Ectodermal cell (in vitro differentiated cells): ENCODE data around the gene CCDC12.

ENCODE experiments used
- H3K27ac ChIP-seq: 2 replicates; pipeline ENCODE4 v1.7.0; 2013; ENCODE audit warnings: mild to moderate bottlenecking, low read depth, low read length; ENCODE audit not compliant: insufficient read depth, poor library complexity, severe bottlenecking
- H3K27me3 ChIP-seq: 2 replicates; pipeline ENCODE4 v1.7.0; 2013; ENCODE audit warnings: mild to moderate bottlenecking, low read length; ENCODE audit not compliant: insufficient read depth, control insufficient read depth, poor library complexity, severe bottlenecking
- H3K36me3 ChIP-seq: one replicate; pipeline ENCODE4 v1.7.0; 2013; ENCODE audit warnings: low read length; ENCODE audit not compliant: control insufficient read depth, insufficient read depth
- H3K4me1 ChIP-seq: one replicate; pipeline ENCODE4 v1.7.0; 2013; ENCODE audit warnings: low read length; ENCODE audit not compliant: control insufficient read depth, insufficient read depth
- H3K4me3 ChIP-seq: 2 replicates; pipeline ENCODE4 v1.7.0; 2013; ENCODE audit warnings: low read depth, low read length, control low read depth; ENCODE audit not compliant: insufficient read depth
- H3K9me3 ChIP-seq: 2 replicates; pipeline ENCODE4 v1.7.0; 2013; ENCODE audit warnings: mild to moderate bottlenecking, low read length, moderate library complexity; ENCODE audit not compliant: control insufficient read depth
- WGBS, 2 experiments: methylation state at CpG; one replicate each; pipeline ENCODE4 v1.1.7; 2013; ENCODE audit warnings: missing lambda C conversion rate in 2 of 2; 5-methylcytosine and 5-hydroxymethylcytosine counted together

CCDC12 gene

GRCh38 chr3:47015151-47015550 lies 38.6 kb upstream of the CCDC12 start:
- no peak overlapping the region for H3K4me3 ChIP-seq
- H3K4me1 ChIP-seq = no peaks in the 10 kb centered on the region
- H3K27me3 ChIP-seq = no peaks in the 10 kb centered on the region
- H3K27ac ChIP-seq = no peak overlapping the region
- H3K36me3 ChIP-seq = no peaks in the 10 kb centered on the region
- H3K9me3 ChIP-seq = no peaks in the 10 kb centered on the region

GRCh38 chr3:47014036-47014435 lies 37.5 kb upstream of the CCDC12 start:
- Histone ChIP-seq H3K4me1 (no peaks in the 10 kb centered on the region), H3K9me3 (no peaks in the 10 kb centered on the region), H3K4me3 (no peak overlapping the region), H3K36me3 (no peaks in the 10 kb centered on the region), H3K27me3 (no peaks in the 10 kb centered on the region), H3K27ac (no peak overlapping the region)

GRCh38 chr3:47013231-47013630 lies 36.7 kb upstream of the CCDC12 start:
- H3K4me3 ChIP-seq = no peak overlapping the region
- H3K36me3 ChIP-seq = no peaks in the 10 kb centered on the region
- WGBS, 2 experiments = 94 to 98% methylated on average over 2 to 3 of the region's 3 CpGs
- H3K27me3 ChIP-seq = no peaks in the 10 kb centered on the region
- H3K4me1 ChIP-seq = no peaks in the 10 kb centered on the region
- H3K9me3 ChIP-seq = no peaks in the 10 kb centered on the region
- no peak overlapping the region for H3K27ac ChIP-seq

DNA sequence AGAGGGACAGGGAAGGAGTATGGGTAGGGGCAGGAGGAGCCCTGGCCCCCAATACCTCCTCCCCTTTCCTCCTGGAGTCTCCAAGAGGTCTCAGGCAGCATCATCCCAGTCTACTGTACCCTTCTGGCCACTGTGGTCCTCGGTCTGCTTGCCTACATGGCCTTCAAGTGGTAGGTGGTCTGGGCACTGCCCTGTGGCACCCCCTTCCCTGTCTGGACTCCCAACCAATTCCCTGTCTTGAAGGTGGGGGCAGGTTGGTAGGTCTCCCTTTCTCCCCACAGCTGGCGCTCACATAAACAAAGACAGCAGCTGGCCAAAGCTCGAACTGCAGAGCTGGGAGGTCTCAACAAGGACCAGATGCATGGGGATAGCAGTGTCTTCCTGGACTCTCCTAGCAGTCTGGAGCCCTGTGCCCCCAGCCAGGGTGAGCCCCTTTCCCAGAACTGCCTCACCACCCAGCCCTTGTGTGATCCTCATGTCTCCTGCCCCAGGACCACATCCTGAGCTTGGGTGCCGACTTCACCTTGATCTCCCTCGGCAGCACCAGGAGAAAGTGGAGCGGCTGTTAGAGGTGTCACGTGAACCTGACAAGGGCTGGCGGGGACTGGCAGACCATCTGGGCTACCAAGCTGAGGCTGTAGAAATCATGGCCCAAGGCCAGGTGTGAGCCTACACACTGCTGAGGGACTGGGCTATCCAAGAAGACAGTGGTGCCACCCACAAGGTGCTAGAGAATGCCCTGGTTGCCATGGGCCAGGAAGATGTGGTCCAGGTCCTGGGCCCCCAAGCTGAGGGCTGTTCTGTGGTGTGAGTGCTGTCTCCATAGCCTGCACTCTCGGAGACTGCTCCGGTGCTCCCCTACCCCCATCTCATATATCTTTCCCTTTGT lies 36.0 kb upstream of the CCDC12 start:
- H3K4me3 ChIP-seq = no peak overlapping the region
- no peaks in the 10 kb centered on the region for H3K27me3 ChIP-seq
- no peak overlapping the region for H3K27ac ChIP-seq
- H3K4me1 ChIP-seq = no peaks in the 10 kb centered on the region
- H3K36me3 ChIP-seq = no peaks in the 10 kb centered on the region
- 93 to 95% methylated on average over 10 of the region's 10 CpGs for WGBS, 2 experiments
- H3K9me3 ChIP-seq = no peaks in the 10 kb centered on the region

DNA sequence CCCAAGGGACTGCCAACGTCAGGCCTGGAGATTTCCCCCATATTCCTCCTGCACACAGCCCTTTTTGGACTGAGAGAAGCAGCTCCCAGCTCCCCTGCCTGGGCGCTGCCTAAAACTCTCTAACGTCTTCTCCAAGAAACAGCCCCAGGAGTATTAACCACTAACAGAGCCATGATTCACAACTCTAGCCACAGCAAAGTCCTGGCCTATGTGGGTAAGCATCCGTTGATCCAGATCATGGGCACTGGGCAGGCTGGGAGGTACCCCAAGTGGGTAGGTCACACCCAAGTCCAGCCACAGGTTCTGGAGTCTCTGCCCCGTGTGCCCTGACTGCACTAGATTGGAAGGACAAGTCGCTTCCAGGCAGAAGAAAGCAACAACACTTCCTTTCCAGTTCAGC lies 34.8 kb upstream of the CCDC12 start:
- no peaks in the 10 kb centered on the region for H3K4me1 ChIP-seq
- no peaks in the 10 kb centered on the region for H3K36me3 ChIP-seq
- H3K27me3 ChIP-seq = no peaks in the 10 kb centered on the region
- 91 to 95% methylated on average over 6 of the region's 6 CpGs for WGBS, 2 experiments
- H3K9me3 ChIP-seq = no peaks in the 10 kb centered on the region
- no peak overlapping the region for H3K4me3 ChIP-seq
- H3K27ac ChIP-seq = no peak overlapping the region

DNA sequence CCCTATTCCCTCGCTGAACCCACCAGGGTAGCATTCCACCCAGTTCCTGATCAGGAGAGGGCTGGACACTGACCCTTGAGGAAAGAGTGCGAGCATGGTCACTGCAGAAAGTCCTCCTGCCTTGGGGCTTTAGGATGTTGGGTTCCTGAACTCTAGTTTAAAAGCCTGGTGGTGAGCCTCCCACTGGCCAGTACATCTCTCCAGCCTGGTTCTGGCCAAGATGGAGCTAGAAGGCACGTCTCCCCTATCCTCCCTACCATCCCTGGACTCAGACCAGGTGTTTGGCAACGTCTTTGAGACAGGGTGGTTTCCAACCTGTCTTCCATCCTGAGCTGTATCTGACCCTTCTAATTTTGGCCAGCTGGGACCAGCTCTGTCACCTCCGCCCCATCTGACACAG lies 34.4 kb upstream of the CCDC12 start:
- no peaks in the 10 kb centered on the region for H3K9me3 ChIP-seq
- no peaks in the 10 kb centered on the region for H3K27me3 ChIP-seq
- 95 to 96% methylated on average over 5 of the region's 5 CpGs for WGBS, 2 experiments
- H3K27ac ChIP-seq = no peak overlapping the region
- H3K4me1 ChIP-seq = no peaks in the 10 kb centered on the region
- no peaks in the 10 kb centered on the region for H3K36me3 ChIP-seq
- no peak overlapping the region for H3K4me3 ChIP-seq

- H3K27ac ChIP-seq = peak overlapping the region; percentile 63
- no peaks in the 10 kb centered on the region for H3K9me3 ChIP-seq
- no peaks in the 10 kb centered on the region for H3K36me3 ChIP-seq
- peak overlapping the region; percentile 57 for H3K4me3 ChIP-seq
- WGBS, 2 experiments = 81 to 84% methylated on average over 23 of the region's 23 CpGs
- H3K27me3 ChIP-seq = no peaks in the 10 kb centered on the region
- no peaks in the 10 kb centered on the region for H3K4me1 ChIP-seq
Measured at GRCh38 chr3:47010111-47010712, 33.7 kb upstream of the CCDC12 start.

- H3K36me3 ChIP-seq = no peaks in the 10 kb centered on the region
- H3K4me3 ChIP-seq = peak overlapping the region; percentile 57
- no peaks in the 10 kb centered on the region for H3K27me3 ChIP-seq
- WGBS, 2 experiments = 11 to 14% methylated on average over 85 of the region's 85 CpGs
- peak overlapping the region; percentile 95 for H3K27ac ChIP-seq
- no peaks in the 10 kb centered on the region for H3K9me3 ChIP-seq
- H3K4me1 ChIP-seq = no peaks in the 10 kb centered on the region
Measured at GRCh38 chr3:47009225-47010110, 32.9 kb upstream of the CCDC12 start.

- WGBS, 2 experiments = 50 to 51% methylated on average over 23 of the region's 23 CpGs
- H3K27me3 ChIP-seq = no peaks in the 10 kb centered on the region
- no peaks in the 10 kb centered on the region for H3K4me1 ChIP-seq
- peak overlapping the region; percentile 57 for H3K4me3 ChIP-seq
- H3K9me3 ChIP-seq = no peaks in the 10 kb centered on the region
- H3K36me3 ChIP-seq = no peaks in the 10 kb centered on the region
- H3K27ac ChIP-seq = no peak overlapping the region
Measured at GRCh38 chr3:47008851-47009224, 32.3 kb upstream of the CCDC12 start.

GRCh38 chr3:47008234-47008796 lies 31.8 kb upstream of the CCDC12 start:
- Histone ChIP-seq H3K4me3 (no peak overlapping the region), H3K27ac (no peak overlapping the region), H3K27me3 (no peaks in the 10 kb centered on the region), H3K36me3 (no peaks in the 10 kb centered on the region), H3K9me3 (no peaks in the 10 kb centered on the region), H3K4me1 (no peaks in the 10 kb centered on the region)
- WGBS, 2 experiments = 96% methylated on average over 13 of the region's 13 CpGs
